Dermis microvascular lymphatic vessel endothelial cell (primary cell): ENCODE data around the gene BIRC2. TPM values are rescaled to one million over a fixed set of nuclear protein-coding genes. Genes with fewer than 3 reads are reported as not detected.
"Not testable (repeated sequence)": the region's sequence is repeated elsewhere in the genome, so short reads cannot be mapped to it uniquely, and the experiment has no call there.

Source experiments
- DNase-seq, 2 donors: peaks; one replicate each; pipeline versions ENCODE4 v3.0.0 to v3.0.0-alpha.2; 2010; ENCODE audit warnings: low read depth in 2 of 2
- total RNA-seq: library from RNA; depleted of rRNA; stranded (reverse); fragments of >200 nt; gene quantifications from 2 replicates; pipeline ENCODE4 v1.2.1, GENCODE V29; 2014

The BIRC2 gene
- total RNA-seq, 1 donor from 2014 or later, result 40.4 TPM

GRCh38 chr11:102322560-102322959 is 24.5 kb upstream of the BIRC2 start:
- no peak for DNase-seq

DNA sequence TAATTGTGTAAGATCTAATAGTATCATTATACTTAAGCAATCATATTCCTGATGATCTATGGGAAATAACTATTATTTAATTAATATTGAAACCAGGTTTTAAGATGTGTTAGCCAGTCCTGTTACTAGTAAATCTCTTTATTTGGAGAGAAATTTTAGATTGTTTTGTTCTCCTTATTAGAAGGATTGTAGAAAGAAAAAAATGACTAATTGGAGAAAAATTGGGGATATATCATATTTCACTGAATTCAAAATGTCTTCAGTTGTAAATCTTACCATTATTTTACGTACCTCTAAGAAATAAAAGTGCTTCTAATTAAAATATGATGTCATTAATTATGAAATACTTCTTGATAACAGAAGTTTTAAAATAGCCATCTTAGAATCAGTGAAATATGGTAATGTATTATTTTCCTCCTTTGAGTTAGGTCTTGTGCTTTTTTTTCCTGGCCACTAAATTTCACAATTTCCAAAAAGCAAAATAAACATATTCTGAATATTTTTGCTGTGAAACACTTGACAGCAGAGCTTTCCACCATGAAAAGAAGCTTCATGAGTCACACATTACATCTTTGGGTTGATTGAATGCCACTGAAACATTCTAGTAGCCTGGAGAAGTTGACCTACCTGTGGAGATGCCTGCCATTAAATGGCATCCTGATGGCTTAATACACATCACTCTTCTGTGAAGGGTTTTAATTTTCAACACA is 23.3 kb upstream of the BIRC2 start:
- no peak for DNase-seq

- DNase-seq, result no peak
These were observed 21.9 kb upstream of the BIRC2 start for GRCh38 chr11:102325088-102325487.

- DNase-seq, result no peak
These were observed 18.3 kb upstream of the BIRC2 start for GRCh38 chr11:102328748-102329147.

DNA sequence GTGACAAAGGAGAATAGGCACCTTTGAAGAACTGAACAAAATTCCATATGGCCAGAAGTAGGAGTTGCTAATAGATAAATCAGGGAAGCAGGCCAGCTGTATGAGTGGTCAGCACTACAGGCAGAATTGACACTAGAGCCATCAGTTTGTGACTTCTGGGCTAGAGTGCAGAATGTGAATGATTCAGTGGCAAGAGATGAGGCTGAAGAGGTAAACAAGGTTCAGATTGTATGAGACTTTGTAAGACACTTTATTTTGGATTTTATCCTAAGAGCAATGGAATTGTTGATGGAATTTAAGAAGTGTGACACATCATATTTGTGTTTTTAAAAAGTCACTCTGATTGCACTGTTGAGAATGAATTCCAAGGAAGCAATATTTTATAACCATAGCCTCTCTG is 16.8 kb upstream of the BIRC2 start:
- no peak for DNase-seq

DNA sequence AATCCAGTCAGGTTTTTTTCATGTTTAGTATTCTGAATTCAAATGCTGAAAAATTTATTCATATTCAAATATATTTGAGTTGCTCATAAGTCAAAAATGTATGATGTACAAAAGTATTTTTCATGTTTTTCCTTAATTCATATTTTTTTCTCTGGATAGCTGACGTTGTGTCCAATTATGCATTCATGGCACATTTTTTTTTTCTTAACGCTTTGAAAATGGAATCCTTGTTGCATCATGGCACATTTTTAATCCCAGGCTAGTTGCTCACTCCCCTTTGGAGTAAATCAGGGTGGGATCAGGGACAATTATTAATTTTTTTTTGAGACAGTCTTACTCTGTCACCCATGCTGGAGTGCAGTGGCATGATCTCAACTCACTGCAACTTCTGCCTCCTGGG is 15.7 kb upstream of the BIRC2 start:
- no peak for DNase-seq

- DNase-seq, result no peak
These were observed 14.4 kb upstream of the BIRC2 start for GRCh38 chr11:102332611-102332994.

DNA sequence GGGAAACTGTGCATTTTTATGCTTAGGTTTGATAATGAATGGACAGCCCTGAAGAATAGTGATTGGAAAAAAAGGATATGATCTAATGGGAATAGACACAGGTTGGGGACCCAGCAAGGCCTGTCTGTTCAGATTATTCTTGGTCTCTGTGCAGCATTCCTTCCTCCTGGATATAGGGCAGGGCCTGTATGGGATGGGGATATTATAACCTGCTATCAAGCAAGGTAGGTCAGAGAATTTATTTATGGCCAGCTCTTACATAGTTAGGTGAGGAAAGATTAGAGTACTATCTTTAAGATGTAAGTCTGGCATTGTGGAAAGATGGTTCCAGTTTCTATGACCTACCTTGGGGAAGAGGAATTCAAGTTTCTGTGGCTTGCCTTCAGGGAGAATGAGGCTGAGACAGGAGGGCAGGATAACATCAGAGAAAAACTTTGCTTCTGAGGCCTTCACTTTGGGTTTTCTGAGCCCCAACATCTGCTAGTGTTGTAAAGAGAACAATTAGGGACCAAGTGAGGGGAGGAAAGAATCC is 8.5 kb upstream of the BIRC2 start:
- DNase-seq, result no peak

DNA sequence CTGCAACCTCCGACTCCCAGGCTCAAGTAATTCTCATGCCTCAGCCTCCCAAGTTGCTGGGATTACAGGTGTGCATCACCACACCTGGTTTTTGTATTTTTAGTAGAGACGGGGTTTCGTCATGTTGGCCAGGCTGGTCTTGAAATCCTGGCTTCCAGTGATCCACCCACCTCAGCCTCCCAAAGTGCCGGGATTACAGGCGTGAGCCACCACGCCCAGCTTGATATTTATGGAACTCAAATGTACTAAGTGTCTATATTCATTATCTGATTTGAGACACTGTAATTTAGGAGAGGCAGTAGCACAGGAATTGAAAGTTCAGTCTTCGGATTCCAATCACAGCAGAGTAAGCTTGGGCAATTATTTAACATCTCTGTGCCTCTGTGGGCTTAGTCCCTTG is 5.7 kb upstream of the BIRC2 start:
- DNase-seq, result not testable (repeated sequence)

GRCh38 chr11:102341844-102342318 is 5.1 kb upstream of the BIRC2 start:
- DNase-seq, result peak; percentile 76 to 85

DNA sequence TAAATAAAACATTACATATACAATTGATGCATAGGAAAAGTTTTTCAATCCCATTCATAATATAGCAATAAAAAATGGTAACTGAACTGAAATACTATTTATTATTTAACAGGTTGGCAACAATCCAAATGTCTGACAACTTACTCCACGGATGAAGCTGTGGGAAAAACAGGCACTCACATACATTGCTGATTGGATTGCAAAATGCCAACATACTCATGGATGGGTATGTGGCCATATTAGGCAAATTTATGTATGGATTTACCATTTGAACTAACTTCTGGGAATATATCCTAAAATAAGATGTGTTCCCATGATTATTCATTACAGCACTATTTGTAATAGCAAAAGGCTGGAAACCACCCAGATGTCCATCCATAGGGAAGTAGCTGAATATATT is 3.2 kb upstream of the BIRC2 start:
- peak in 1 of 2 donors; percentile 57 for DNase-seq

- peak; percentile 40 to 87 for DNase-seq
These were observed 1.1 kb upstream of the BIRC2 start for GRCh38 chr11:102345904-102346303.

DNA sequence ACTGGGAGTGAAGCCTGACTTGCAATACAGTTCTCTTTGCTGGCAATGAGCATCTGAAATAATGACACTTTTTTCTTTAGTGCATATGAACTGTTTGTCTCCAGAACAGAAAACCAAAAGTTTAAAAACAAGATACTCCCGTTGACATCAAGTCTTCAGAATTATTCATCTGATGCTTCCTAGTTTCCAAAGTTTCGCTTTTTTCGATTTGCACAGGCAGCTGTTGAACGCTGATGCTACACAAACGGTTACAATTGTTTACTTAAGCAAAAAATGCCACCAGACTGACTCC is 612 bp upstream of the BIRC2 start:
- no peak for DNase-seq

- DNase-seq, result peak in 1 of 2 donors; percentile 41
These were observed 702 bp downstream of the BIRC2 start for GRCh38 chr11:102347462-102348370.

GRCh38 chr11:102357116-102357515 is 10.1 kb downstream of the BIRC2 start:
- DNase-seq, result no peak

GRCh38 chr11:102359372-102359771 is 12.4 kb downstream of the BIRC2 start:
- no peak for DNase-seq

- no peak for DNase-seq
These were observed 13.7 kb downstream of the BIRC2 start for GRCh38 chr11:102360681-102361080.

DNA sequence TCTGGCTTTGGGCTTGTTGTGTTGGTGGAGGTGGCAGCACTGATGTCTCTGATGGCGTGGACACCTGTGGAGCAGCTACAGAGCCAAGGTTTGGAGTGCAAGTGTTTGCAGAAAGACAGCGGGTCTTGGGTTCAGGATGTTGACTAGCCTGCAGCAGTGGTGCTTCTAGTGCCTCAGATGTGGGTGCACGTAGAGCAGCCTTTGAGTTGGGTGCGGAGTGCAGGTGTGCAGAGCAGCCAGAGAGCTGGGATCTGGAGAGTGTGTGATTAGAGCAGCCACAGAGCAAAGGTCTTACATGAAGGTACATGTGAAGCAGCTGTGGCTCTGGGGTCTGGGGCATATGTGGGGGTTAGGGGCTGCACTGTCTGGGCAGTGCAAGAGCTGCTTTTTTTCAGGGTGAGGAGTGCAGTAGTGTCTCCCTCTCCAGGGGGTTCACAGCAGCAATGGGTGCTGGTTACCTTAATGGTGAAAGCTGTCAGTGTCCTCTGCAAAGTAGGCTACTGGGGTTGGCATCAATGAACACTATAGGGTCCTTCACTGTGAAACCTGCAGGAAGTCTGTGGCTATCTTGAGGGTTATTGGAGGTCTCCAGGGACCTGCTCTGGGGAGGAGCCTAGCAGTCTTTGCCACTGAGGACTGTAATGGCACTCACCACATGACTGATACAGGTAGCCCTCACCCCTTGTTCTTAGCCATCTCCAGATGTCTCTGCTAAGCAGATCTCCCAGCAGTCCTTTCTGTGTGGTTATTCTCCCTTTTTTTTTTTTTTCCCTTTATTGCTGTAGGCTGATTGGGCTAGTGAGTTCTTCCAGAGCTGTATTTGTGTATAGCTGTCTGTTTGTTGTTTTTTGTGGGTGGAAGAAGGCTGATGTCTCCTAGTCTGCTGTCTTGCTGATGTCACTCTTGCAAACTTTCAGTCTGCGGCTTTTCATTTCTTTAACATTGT is 14.3 kb downstream of the BIRC2 start:
- DNase-seq, result no peak

- no peak for DNase-seq
These were observed 18.0 kb downstream of the BIRC2 start for GRCh38 chr11:102364991-102365390.

DNA sequence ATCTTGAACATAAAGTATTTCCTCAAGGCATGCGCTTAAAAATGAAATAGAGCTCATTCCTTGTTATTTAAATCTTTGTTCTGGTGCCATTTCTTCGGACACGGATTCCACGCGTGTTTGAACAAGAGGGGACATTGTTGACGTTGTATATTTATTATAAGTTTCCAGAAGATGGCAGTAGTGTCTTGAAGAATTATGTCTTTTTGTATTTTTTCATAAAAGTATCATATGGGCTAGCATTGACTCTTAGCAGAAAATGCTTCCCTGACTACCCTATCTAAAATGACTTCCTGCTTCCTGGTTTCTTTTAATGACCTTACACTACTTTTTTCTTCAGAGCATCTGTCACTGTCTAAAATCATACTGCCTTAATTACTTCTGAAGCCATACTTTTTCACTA is 20.4 kb downstream of the BIRC2 start:
- peak in 1 of 2 donors; percentile 39 for DNase-seq

GRCh38 chr11:102368472-102368871 is 21.5 kb downstream of the BIRC2 start:
- DNase-seq, result no peak
